ENCODE results near the gene GNAQ. TPM values are rescaled to one million over a fixed set of nuclear protein-coding genes. Genes with fewer than 3 reads are reported as not detected.

GNAQ gene
- total RNA-seq, 2 donors from 2014 or later = 46.0 to 58.8 TPM

- no peak overlapping the region for H3K4me3 ChIP-seq
- TF ChIP-seq CTCF (IDR thresholded peaks at IDR 0.05) = no peak
- H3K9me3 ChIP-seq = no peaks in the 10 kb centered on the region
- peaks cover 11 to 48% of the 10 kb centered on the region in 2 donors for H3K4me1 ChIP-seq (ENCODE audit: control insufficient read depth in 1 of 2, low read depth in 2 of 2)
- H3K27ac ChIP-seq = peak overlapping the region; percentile 13 to 44
- no peaks in the 10 kb centered on the region for H3K36me3 ChIP-seq
- DNase-seq (ENCODE audit: low spot score) (no peak), ATAC-seq (ENCODE audit: insufficient number of reproducible peaks, low FRiP score, low read depth) (no peak)
- H3K27me3 ChIP-seq (replicated peaks; ENCODE audit: insufficient read depth) = no peaks in the 10 kb centered on the region
These were observed 317.5 kb downstream of the GNAQ start for GRCh38 chr9:77714077-77714549.

GRCh38 chr9:77712533-77713130 lies 319.0 kb downstream of the GNAQ start:
- no peak for DNase-seq (ENCODE audit: low spot score)
- H3K27ac ChIP-seq = peak overlapping the region in 1 of 2 donors; percentile 8

GRCh38 chr9:77710965-77711648 lies 320.5 kb downstream of the GNAQ start:
- ATAC-seq (ENCODE audit: insufficient number of reproducible peaks, low FRiP score, low read depth) (no peak), DNase-seq (ENCODE audit: low spot score) (no peak)
- H3K4me3 ChIP-seq = no peak overlapping the region
- no peaks in the 10 kb centered on the region for H3K9me3 ChIP-seq
- H3K27ac ChIP-seq = no peak overlapping the region
- H3K36me3 ChIP-seq = no peaks in the 10 kb centered on the region
- H3K27me3 ChIP-seq (replicated peaks; ENCODE audit: insufficient read depth) = no peaks in the 10 kb centered on the region
- H3K4me1 ChIP-seq (ENCODE audit: control insufficient read depth in 1 of 2, low read depth in 2 of 2) = peaks cover 9 to 40% of the 10 kb centered on the region in 2 donors
- TF ChIP-seq CTCF (IDR thresholded peaks at IDR 0.05) = no peak

More at GRCh38 chr9:77712533-77713130, 319.0 kb downstream of the GNAQ start:
- no peaks in the 10 kb centered on the region for H3K36me3 ChIP-seq
- no peaks in the 10 kb centered on the region for H3K27me3 ChIP-seq (replicated peaks; ENCODE audit: insufficient read depth)
- ATAC-seq (ENCODE audit: insufficient number of reproducible peaks, low FRiP score, low read depth) = no peak
- H3K4me1 ChIP-seq (ENCODE audit: control insufficient read depth in 1 of 2, low read depth in 2 of 2) = peaks cover 9 to 43% of the 10 kb centered on the region in 2 donors
- no peaks in the 10 kb centered on the region for H3K9me3 ChIP-seq
- H3K4me3 ChIP-seq = no peak overlapping the region
- no peak for TF ChIP-seq CTCF (IDR thresholded peaks at IDR 0.05)

- no peak for DNase-seq (ENCODE audit: low spot score)
- Histone ChIP-seq H3K27ac (no peak overlapping the region), H3K4me3 (no peak overlapping the region), H3K36me3 (no peaks in the 10 kb centered on the region), H3K27me3 (replicated peaks; ENCODE audit: insufficient read depth) (no peaks in the 10 kb centered on the region), H3K4me1 (ENCODE audit: control insufficient read depth in 1 of 2, low read depth in 2 of 2) (peaks cover 9 to 40% of the 10 kb centered on the region in 2 donors), H3K9me3 (no peaks in the 10 kb centered on the region)
- no peak for TF ChIP-seq CTCF (IDR thresholded peaks at IDR 0.05)
- no peak for ATAC-seq (ENCODE audit: insufficient number of reproducible peaks, low FRiP score, low read depth)
These were observed 321.3 kb downstream of the GNAQ start for GRCh38 chr9:77710316-77710715.

- TF ChIP-seq CTCF (IDR thresholded peaks at IDR 0.05) = no peak
- DNase-seq (ENCODE audit: low spot score) (no peak), ATAC-seq (ENCODE audit: insufficient number of reproducible peaks, low FRiP score, low read depth) (no peak)
- no peaks in the 10 kb centered on the region for H3K27me3 ChIP-seq (replicated peaks; ENCODE audit: insufficient read depth)
- H3K4me3 ChIP-seq = no peak overlapping the region
- peaks cover 0 to 23% of the 10 kb centered on the region in 2 donors for H3K4me1 ChIP-seq (ENCODE audit: control insufficient read depth in 1 of 2, low read depth in 2 of 2)
- H3K36me3 ChIP-seq = no peaks in the 10 kb centered on the region
- no peaks in the 10 kb centered on the region for H3K9me3 ChIP-seq
- peak overlapping the region; percentile 24 to 52 for H3K27ac ChIP-seq
These were observed 323.4 kb downstream of the GNAQ start for GRCh38 chr9:77708064-77708815.
